Prostate gland (tissue), 2 donors: ENCODE results near the gene LRRC73.

ENCODE experiments used
- POLR2AphosphoS5 ChIP-seq: sonication (generic); formaldehyde crosslinking; IDR thresholded peaks from one replicate; pipeline ENCODE4 v1.6.1; 2017; ENCODE audit warnings: antibody characterized with exemption
- TF ChIP-seq, protein P1 (sequence below), 4 experiments: fragments of 200-600 bp in 2 of 4; fragments of 450-650 bp in 2 of 4; sonication (generic) in 2 of 4; IDR thresholded peaks; 1 replicate in 3 of 4; 2 replicates in 1 of 4; pipeline ENCODE4 v1.5.1; 2016 to 2019; ENCODE audit warnings: antibody characterized with exemption in 4 of 4, mild to moderate bottlenecking in 2 of 4, moderate library complexity in 2 of 4

DNA sequence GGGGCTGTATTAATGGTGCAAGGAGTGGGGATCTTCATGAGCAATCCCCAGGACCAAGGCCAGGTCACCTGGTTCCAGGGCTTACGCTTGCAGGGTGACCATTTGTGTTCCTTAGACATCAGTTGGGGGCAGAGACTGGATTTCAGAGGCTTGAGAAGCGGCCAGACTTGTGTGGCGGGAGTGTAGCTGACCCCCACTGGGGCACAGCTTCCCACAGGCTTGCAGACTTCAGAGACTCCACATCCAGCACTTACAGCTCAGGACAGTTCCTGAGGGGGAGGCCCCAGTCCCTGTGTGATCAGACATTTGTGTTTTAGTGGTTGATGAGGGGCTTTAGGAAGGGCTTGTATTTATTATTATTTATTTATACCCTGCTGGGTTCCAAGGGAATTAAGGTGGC lies 17.5 kb downstream of the LRRC73 start:
- TF ChIP-seq, protein P1, sequence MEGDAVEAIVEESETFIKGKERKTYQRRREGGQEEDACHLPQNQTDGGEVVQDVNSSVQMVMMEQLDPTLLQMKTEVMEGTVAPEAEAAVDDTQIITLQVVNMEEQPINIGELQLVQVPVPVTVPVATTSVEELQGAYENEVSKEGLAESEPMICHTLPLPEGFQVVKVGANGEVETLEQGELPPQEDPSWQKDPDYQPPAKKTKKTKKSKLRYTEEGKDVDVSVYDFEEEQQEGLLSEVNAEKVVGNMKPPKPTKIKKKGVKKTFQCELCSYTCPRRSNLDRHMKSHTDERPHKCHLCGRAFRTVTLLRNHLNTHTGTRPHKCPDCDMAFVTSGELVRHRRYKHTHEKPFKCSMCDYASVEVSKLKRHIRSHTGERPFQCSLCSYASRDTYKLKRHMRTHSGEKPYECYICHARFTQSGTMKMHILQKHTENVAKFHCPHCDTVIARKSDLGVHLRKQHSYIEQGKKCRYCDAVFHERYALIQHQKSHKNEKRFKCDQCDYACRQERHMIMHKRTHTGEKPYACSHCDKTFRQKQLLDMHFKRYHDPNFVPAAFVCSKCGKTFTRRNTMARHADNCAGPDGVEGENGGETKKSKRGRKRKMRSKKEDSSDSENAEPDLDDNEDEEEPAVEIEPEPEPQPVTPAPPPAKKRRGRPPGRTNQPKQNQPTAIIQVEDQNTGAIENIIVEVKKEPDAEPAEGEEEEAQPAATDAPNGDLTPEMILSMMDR (IDR thresholded peaks at IDR 0.05): no peak
- TF ChIP-seq POLR2AphosphoS5: no peak
